ENCODE results near the gene PIWIL1. TPM values are rescaled to one million over a fixed set of nuclear protein-coding genes. Genes with fewer than 3 reads are reported as not detected.

PIWIL1 gene
- polyA plus RNA-seq, 4 donors, result 0.16 to 1.7 (median 0.62) TPM

GRCh38 chr12:130335517-130336392 is 1.9 kb upstream of the PIWIL1 start:
- peak; percentile 54 to 73 (median 63) for DNase-seq (ENCODE audit: low read depth in 4 of 4, low spot score in 3 of 4)

GRCh38 chr12:130336723-130337487 is 782 bp upstream of the PIWIL1 start:
- DNase-seq (ENCODE audit: low read depth in 4 of 4, low spot score in 3 of 4), result no peak

GRCh38 chr12:130338794-130339601 is 1.3 kb downstream of the PIWIL1 start:
- DNase-seq (ENCODE audit: low read depth in 4 of 4, low spot score in 3 of 4), result no peak

- no peak for DNase-seq (ENCODE audit: low read depth in 4 of 4, low spot score in 3 of 4)
These were observed 2.3 kb downstream of the PIWIL1 start for GRCh38 chr12:130339951-130340350.

- DNase-seq (ENCODE audit: low read depth in 4 of 4, low spot score in 3 of 4), result no peak
These were observed 4.8 kb downstream of the PIWIL1 start for GRCh38 chr12:130342442-130342841.

- no peak for DNase-seq (ENCODE audit: low read depth in 4 of 4, low spot score in 3 of 4)
These were observed 5.2 kb downstream of the PIWIL1 start for GRCh38 chr12:130342842-130343241.

- DNase-seq (ENCODE audit: low read depth in 4 of 4, low spot score in 3 of 4), result no peak
These were observed 6.8 kb downstream of the PIWIL1 start for GRCh38 chr12:130344529-130344928.

GRCh38 chr12:130345292-130345691 is 7.6 kb downstream of the PIWIL1 start:
- DNase-seq (ENCODE audit: low read depth in 4 of 4, low spot score in 3 of 4), result no peak

- DNase-seq (ENCODE audit: low read depth in 4 of 4, low spot score in 3 of 4), result no peak
These were observed 9.9 kb downstream of the PIWIL1 start for GRCh38 chr12:130347588-130347987.

- no peak for DNase-seq (ENCODE audit: low read depth in 4 of 4, low spot score in 3 of 4)
These were observed 13.0 kb downstream of the PIWIL1 start for GRCh38 chr12:130350715-130351114.

- no peak for DNase-seq (ENCODE audit: low read depth in 4 of 4, low spot score in 3 of 4)
These were observed 13.6 kb downstream of the PIWIL1 start for GRCh38 chr12:130351326-130351725.

- DNase-seq (ENCODE audit: low read depth in 4 of 4, low spot score in 3 of 4), result no peak
These were observed 15.4 kb downstream of the PIWIL1 start for GRCh38 chr12:130353081-130353480.

- no peak for DNase-seq (ENCODE audit: low read depth in 4 of 4, low spot score in 3 of 4)
These were observed 16.7 kb downstream of the PIWIL1 start for GRCh38 chr12:130354407-130354806.

GRCh38 chr12:130356222-130356621 is 18.5 kb downstream of the PIWIL1 start:
- no peak for DNase-seq (ENCODE audit: low read depth in 4 of 4, low spot score in 3 of 4)

- DNase-seq (ENCODE audit: low read depth in 4 of 4, low spot score in 3 of 4), result no peak
These were observed 19.6 kb downstream of the PIWIL1 start for GRCh38 chr12:130357241-130357640.

- DNase-seq (ENCODE audit: low read depth in 4 of 4, low spot score in 3 of 4), result no peak
These were observed 20.1 kb downstream of the PIWIL1 start for GRCh38 chr12:130357729-130358330.

- no peak for DNase-seq (ENCODE audit: low read depth in 4 of 4, low spot score in 3 of 4)
These were observed 24.4 kb downstream of the PIWIL1 start for GRCh38 chr12:130362060-130362459.

GRCh38 chr12:130364578-130364977 is 26.9 kb downstream of the PIWIL1 start:
- DNase-seq (ENCODE audit: low read depth in 4 of 4, low spot score in 3 of 4), result no peak

- no peak for DNase-seq (ENCODE audit: low read depth in 4 of 4, low spot score in 3 of 4)
These were observed 28.5 kb downstream of the PIWIL1 start for GRCh38 chr12:130366159-130366558.

- no peak for DNase-seq (ENCODE audit: low read depth in 4 of 4, low spot score in 3 of 4)
These were observed 29.3 kb downstream of the PIWIL1 start for GRCh38 chr12:130367003-130367402.

Measured in right renal pelvis (tissue), 4 donors.